GM18502 (cell line): ENCODE measurements around the gene CASP8.

Source experiments
- ATAC-seq: cut with Tn5 transposase; IDR thresholded peaks from one replicate; pipeline ENCODE4 v1.9.1; 2021; ENCODE audit warnings: mild to moderate bottlenecking; ENCODE audit not compliant: unreplicated experiment, poor library complexity

The CASP8 gene

GRCh38 chr2:201260302-201260800, at the start of gene CASP8:
Gene CASP8, plus strand, starts transcription at chr2:201260536. Its CDS starts 5,951 bp downstream, at chr2:201266487.
- peak; percentile 23 for ATAC-seq

GRCh38 chr2:201215963-201216362, 44.4 kb upstream of the CASP8 start:
- ATAC-seq: no peak

GRCh38 chr2:201216918-201217317, 43.4 kb upstream of the CASP8 start:
- no peak for ATAC-seq

- no peak for ATAC-seq
Measured at GRCh38 chr2:201218780-201219179, 41.6 kb upstream of the CASP8 start.

- no peak for ATAC-seq
Measured at GRCh38 chr2:201219328-201220096, 40.8 kb upstream of the CASP8 start.

GRCh38 chr2:201220102-201220570, 40.2 kb upstream of the CASP8 start:
- ATAC-seq: no peak

- ATAC-seq: peak; percentile 93
Measured at GRCh38 chr2:201223089-201224073, 37.0 kb upstream of the CASP8 start.

- ATAC-seq: no peak
Measured at GRCh38 chr2:201228271-201228911, 31.9 kb upstream of the CASP8 start.

GRCh38 chr2:201228912-201229290, 31.4 kb upstream of the CASP8 start:
- no peak for ATAC-seq

- peak; percentile 51 for ATAC-seq
Measured at GRCh38 chr2:201231781-201232466, 28.4 kb upstream of the CASP8 start.

- no peak for ATAC-seq
Measured at GRCh38 chr2:201232467-201232815, 27.9 kb upstream of the CASP8 start.

- ATAC-seq: peak; percentile 89
Measured at GRCh38 chr2:201233192-201233811, 27.0 kb upstream of the CASP8 start.

GRCh38 chr2:201233812-201234662, 26.3 kb upstream of the CASP8 start:
- peak; percentile 30 for ATAC-seq

- ATAC-seq: no peak
Measured at GRCh38 chr2:201234663-201235135, 25.6 kb upstream of the CASP8 start.

GRCh38 chr2:201235860-201236811, 24.2 kb upstream of the CASP8 start:
- no peak for ATAC-seq

- no peak for ATAC-seq
Measured at GRCh38 chr2:201237486-201238123, 22.7 kb upstream of the CASP8 start.
